Measurements from ENCODE around the gene CD209. TPM values are rescaled to one million over a fixed set of nuclear protein-coding genes. Genes with fewer than 3 reads are reported as not detected.

Gene CD209
- total and polyA plus RNA-seq, 2 experiments from 2014 or later, result 0.35 TPM; not detected in 1

DNA sequence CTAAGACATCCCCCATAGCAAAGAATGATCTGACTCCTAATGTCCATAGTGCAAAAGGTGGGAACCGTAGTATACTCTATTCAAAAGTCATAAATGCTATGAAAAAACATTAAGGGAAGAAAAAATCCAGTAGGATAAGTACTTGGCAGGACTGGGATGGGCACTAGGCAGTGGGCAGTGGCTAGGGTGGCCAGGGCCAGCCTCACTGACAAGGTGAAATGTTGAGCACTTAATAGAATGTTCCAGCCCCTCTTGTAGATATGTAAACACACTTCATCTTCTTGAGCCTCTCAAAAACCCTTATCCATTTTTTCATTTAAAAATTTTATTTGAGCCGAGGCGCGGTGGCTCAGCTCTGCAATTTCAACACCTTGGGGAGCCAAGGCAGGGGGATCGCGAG is 14.0 kb downstream of the CD209 start:
- H3K4me3 ChIP-seq, result no peak overlapping the region
- DNase-seq (ENCODE audit: low spot score) (no peak), ATAC-seq (no peak)
- H3K27me3 Mint-ChIP-seq (ENCODE audit: insufficient read depth, low read depth, poor library complexity), result peaks cover 37% of the 10 kb centered on the region
- H3K27me3 ChIP-seq (ENCODE audit: insufficient read depth), result peaks cover 42% of the 10 kb centered on the region
- H2AFZ ChIP-seq, result no peak overlapping the region
- H3K79me2 ChIP-seq (replicated peaks; ENCODE audit: insufficient read depth), result no peaks in the 10 kb centered on the region
- no peak overlapping the region for H3K4me3 Mint-ChIP-seq
- no peaks in the 10 kb centered on the region for H3K9me2 ChIP-seq (ENCODE audit: insufficient read depth)
- H3K4me2 ChIP-seq, result no peak overlapping the region
- H3K9me3 Mint-ChIP-seq, result no peaks in the 10 kb centered on the region
- no peak overlapping the region for H3K27ac Mint-ChIP-seq
- H3K36me3 Mint-ChIP-seq (ENCODE audit: low read depth), result no peaks in the 10 kb centered on the region
- H4K20me1 ChIP-seq (replicated peaks; ENCODE audit: insufficient read depth), result no peaks in the 10 kb centered on the region
- no peak overlapping the region for H3K27ac ChIP-seq (ENCODE audit: low read depth)
- peaks cover 5% of the 10 kb centered on the region; the same call in 1 of the 2 replicates for H3K4me1 ChIP-seq (ENCODE audit: insufficient read depth)
- H3K4me1 Mint-ChIP-seq, result peaks cover 14% of the 10 kb centered on the region
- no peak for TF ChIP-seq ZNF462 (CRISPR knock-in tag; IDR thresholded peaks at IDR 0.05)
- TF ChIP-seq, protein P1, sequence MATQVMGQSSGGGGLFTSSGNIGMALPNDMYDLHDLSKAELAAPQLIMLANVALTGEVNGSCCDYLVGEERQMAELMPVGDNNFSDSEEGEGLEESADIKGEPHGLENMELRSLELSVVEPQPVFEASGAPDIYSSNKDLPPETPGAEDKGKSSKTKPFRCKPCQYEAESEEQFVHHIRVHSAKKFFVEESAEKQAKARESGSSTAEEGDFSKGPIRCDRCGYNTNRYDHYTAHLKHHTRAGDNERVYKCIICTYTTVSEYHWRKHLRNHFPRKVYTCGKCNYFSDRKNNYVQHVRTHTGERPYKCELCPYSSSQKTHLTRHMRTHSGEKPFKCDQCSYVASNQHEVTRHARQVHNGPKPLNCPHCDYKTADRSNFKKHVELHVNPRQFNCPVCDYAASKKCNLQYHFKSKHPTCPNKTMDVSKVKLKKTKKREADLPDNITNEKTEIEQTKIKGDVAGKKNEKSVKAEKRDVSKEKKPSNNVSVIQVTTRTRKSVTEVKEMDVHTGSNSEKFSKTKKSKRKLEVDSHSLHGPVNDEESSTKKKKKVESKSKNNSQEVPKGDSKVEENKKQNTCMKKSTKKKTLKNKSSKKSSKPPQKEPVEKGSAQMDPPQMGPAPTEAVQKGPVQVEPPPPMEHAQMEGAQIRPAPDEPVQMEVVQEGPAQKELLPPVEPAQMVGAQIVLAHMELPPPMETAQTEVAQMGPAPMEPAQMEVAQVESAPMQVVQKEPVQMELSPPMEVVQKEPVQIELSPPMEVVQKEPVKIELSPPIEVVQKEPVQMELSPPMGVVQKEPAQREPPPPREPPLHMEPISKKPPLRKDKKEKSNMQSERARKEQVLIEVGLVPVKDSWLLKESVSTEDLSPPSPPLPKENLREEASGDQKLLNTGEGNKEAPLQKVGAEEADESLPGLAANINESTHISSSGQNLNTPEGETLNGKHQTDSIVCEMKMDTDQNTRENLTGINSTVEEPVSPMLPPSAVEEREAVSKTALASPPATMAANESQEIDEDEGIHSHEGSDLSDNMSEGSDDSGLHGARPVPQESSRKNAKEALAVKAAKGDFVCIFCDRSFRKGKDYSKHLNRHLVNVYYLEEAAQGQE (IDR thresholded peaks at IDR 0.05; ENCODE audit: unreplicated experiment), result no peak
- TF ChIP-seq CREB1 (CRISPR knock-in tag; IDR thresholded peaks at IDR 0.05; ENCODE audit: low read depth), result no peak
- TF ChIP-seq NANOG (IDR thresholded peaks at IDR 0.05; ENCODE audit: borderline replicate concordance), result no peak
- no peak for TF ChIP-seq STAT1 (IDR thresholded peaks at IDR 0.05; ENCODE audit: unreplicated experiment)
- TF ChIP-seq POLR2AphosphoS5 (IDR thresholded peaks at IDR 0.05; ENCODE audit: low read depth), result no peak
- no peak for TF ChIP-seq ZNF331 (CRISPR knock-in tag; IDR thresholded peaks at IDR 0.05; ENCODE audit: low read depth)
- no peak for TF ChIP-seq EZH2 (IDR thresholded peaks at IDR 0.05; ENCODE audit: low read depth, unreplicated experiment)
- TF ChIP-seq ZNF114 (CRISPR knock-in tag; IDR thresholded peaks at IDR 0.05), result no peak
- no peak for TF ChIP-seq ETS1 (IDR thresholded peaks at IDR 0.05)
- TF ChIP-seq, protein P2, sequence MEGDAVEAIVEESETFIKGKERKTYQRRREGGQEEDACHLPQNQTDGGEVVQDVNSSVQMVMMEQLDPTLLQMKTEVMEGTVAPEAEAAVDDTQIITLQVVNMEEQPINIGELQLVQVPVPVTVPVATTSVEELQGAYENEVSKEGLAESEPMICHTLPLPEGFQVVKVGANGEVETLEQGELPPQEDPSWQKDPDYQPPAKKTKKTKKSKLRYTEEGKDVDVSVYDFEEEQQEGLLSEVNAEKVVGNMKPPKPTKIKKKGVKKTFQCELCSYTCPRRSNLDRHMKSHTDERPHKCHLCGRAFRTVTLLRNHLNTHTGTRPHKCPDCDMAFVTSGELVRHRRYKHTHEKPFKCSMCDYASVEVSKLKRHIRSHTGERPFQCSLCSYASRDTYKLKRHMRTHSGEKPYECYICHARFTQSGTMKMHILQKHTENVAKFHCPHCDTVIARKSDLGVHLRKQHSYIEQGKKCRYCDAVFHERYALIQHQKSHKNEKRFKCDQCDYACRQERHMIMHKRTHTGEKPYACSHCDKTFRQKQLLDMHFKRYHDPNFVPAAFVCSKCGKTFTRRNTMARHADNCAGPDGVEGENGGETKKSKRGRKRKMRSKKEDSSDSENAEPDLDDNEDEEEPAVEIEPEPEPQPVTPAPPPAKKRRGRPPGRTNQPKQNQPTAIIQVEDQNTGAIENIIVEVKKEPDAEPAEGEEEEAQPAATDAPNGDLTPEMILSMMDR (conservative IDR thresholded peaks at IDR 0.05; ENCODE audit: low read depth in 2 of 2), result no peak
- no peak for TF ChIP-seq JUNB (IDR thresholded peaks at IDR 0.05; ENCODE audit: unreplicated experiment)
- TF ChIP-seq EZH2phosphoT487 (IDR thresholded peaks at IDR 0.05; ENCODE audit: unreplicated experiment), result no peak
- no peaks in the 10 kb centered on the region for H3F3A ChIP-seq (replicated peaks; ENCODE audit: low read depth)
- H3K36me3 ChIP-seq (ENCODE audit: insufficient read depth), result no peaks in the 10 kb centered on the region

Data from GM23338 (cell line).